GM21786 (cell line): Measurements from ENCODE around the gene FSHB.
A peak's percentile ranks its signal among the peaks of the same experiment; 100 is the strongest.
"Not testable (repeated sequence)": the region's sequence is repeated elsewhere in the genome, so short reads cannot be mapped to it uniquely, and the experiment has no call there.

ENCODE experiments used
- ATAC-seq: cut with Tn5 transposase; IDR thresholded peaks from one replicate; pipeline ENCODE4 v1.9.1; 2021; ENCODE audit not compliant: unreplicated experiment

Gene FSHB

GRCh38 chr11:30261821-30262220 is 31.0 kb downstream of the FSHB start:
- ATAC-seq: no peak

- not testable (repeated sequence) for ATAC-seq
These were observed 37.8 kb downstream of the FSHB start for GRCh38 chr11:30268638-30269037.

GRCh38 chr11:30270671-30271070 is 39.9 kb downstream of the FSHB start:
- ATAC-seq: no peak

- ATAC-seq: no peak
These were observed 46.4 kb downstream of the FSHB start for GRCh38 chr11:30277176-30277575.

GRCh38 chr11:30279796-30280195 is 49.0 kb downstream of the FSHB start:
- ATAC-seq: no peak

GRCh38 chr11:30281476-30282288 is 50.9 kb downstream of the FSHB start:
- no peak for ATAC-seq

GRCh38 chr11:30282289-30282631 is 51.4 kb downstream of the FSHB start:
- ATAC-seq: peak; percentile 94
